Peyer's patch (tissue), 4 donors: Measurements from ENCODE around the gene NDUFA5. TPM values are rescaled to one million over a fixed set of nuclear protein-coding genes. Genes with fewer than 3 reads are reported as not detected.
"Not testable (repeated sequence)": the region's sequence is repeated elsewhere in the genome, so short reads cannot be mapped to it uniquely, and the experiment has no call there.

Source experiments
- DNase-seq, 3 donors: peaks; one replicate each; pipeline ENCODE4 v3.0.0-alpha.2; 2017 to 2019
- H3K27ac ChIP-seq, 4 donors: fragments of 200-600 bp; sonication (generic); one replicate each; pipeline ENCODE4 v1.5.1; 2016 to 2019
- H3K27me3 ChIP-seq, 2 donors: fragments of 200-600 bp; sonication (generic); one replicate each; pipeline ENCODE4 v1.5.1; 2019
- H3K36me3 ChIP-seq, 3 donors: fragments of 200-600 bp; sonication (generic); one replicate each; pipeline ENCODE4 v1.5.1; 2016 to 2019
- H3K4me1 ChIP-seq, 4 donors: fragments of 200-600 bp; sonication (generic); one replicate each; pipeline ENCODE4 v1.5.1; 2016 to 2019
- H3K4me3 ChIP-seq, 4 donors: fragments of 200-600 bp; sonication (generic); 1 replicate in 3 of 4; 2 replicates in 1 of 4; pipeline ENCODE4 v1.5.1; 2016 to 2019; ENCODE audit warnings: mild to moderate bottlenecking in 1 of 4
- H3K9me3 ChIP-seq, 4 donors: fragments of 200-600 bp; sonication (generic); one replicate each; pipeline ENCODE4 v1.5.1; 2016 to 2019; ENCODE audit warnings: mild to moderate bottlenecking in 1 of 4
- POLR2A ChIP-seq, 2 donors: fragments of 450-650 bp; IDR thresholded peaks; one replicate each; pipeline ENCODE4 v1.5.1; 2017; ENCODE audit warnings: antibody characterized with exemption in 2 of 2, mild to moderate bottlenecking in 2 of 2, moderate library complexity in 2 of 2
- total RNA-seq, 4 donors: library from RNA; depleted of rRNA; stranded (reverse); fragments of >200 nt; gene quantifications; one replicate each; pipeline ENCODE4 v1.1.0, GENCODE V29; 2016
- TF ChIP-seq, protein P1 (sequence below), 6 experiments: fragments of 450-650 bp in 4 of 6; fragments of 200-600 bp in 2 of 6; sonication (generic) in 1 of 6; IDR thresholded peaks; one replicate each; pipeline ENCODE4 v1.5.1; 2017 to 2019; ENCODE audit warnings: antibody characterized with exemption in 6 of 6, mild to moderate bottlenecking in 3 of 6, moderate library complexity in 1 of 6

Gene NDUFA5
- total RNA-seq, 4 donors from 2014 or later = 35.7 to 55.2 (median 45.4) TPM

DNA sequence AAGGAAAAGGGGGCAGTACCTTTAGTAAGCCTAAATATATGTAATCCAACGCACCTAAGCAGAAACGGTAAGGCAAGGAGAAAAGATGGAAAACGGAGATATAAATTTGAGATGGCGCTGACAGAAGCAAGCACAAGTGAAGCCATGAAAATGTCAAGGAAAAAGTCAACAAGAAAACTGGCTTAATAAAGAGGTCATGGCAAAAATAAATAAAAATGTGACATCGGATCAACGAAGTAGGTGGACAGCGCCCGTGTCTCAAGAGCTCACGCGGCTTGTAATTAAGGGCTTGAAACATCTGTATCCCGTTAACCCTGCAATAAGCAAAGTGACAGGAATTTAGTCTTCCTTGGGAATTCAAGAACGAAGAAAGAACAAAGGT lies 611 bp downstream of the NDUFA5 start:
- no peaks in the 10 kb centered on the region for H3K9me3 ChIP-seq
- peak overlapping the region; percentile 77 to 96 (median 89) for H3K4me3 ChIP-seq
- DNase-seq = no peak
- H3K27me3 ChIP-seq = no peaks in the 10 kb centered on the region
- peak overlapping the region; percentile 78 to 87 (median 82) for H3K27ac ChIP-seq
- H3K4me1 ChIP-seq = peaks cover 0 to 24% (median 7%) of the 10 kb centered on the region in 4 donors
- no peak for TF ChIP-seq POLR2A (IDR thresholded peaks at IDR 0.05)
- TF ChIP-seq, protein P1, sequence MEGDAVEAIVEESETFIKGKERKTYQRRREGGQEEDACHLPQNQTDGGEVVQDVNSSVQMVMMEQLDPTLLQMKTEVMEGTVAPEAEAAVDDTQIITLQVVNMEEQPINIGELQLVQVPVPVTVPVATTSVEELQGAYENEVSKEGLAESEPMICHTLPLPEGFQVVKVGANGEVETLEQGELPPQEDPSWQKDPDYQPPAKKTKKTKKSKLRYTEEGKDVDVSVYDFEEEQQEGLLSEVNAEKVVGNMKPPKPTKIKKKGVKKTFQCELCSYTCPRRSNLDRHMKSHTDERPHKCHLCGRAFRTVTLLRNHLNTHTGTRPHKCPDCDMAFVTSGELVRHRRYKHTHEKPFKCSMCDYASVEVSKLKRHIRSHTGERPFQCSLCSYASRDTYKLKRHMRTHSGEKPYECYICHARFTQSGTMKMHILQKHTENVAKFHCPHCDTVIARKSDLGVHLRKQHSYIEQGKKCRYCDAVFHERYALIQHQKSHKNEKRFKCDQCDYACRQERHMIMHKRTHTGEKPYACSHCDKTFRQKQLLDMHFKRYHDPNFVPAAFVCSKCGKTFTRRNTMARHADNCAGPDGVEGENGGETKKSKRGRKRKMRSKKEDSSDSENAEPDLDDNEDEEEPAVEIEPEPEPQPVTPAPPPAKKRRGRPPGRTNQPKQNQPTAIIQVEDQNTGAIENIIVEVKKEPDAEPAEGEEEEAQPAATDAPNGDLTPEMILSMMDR (IDR thresholded peaks at IDR 0.05) = no peak
- peaks cover 0 to 12% (median 0%) of the 10 kb centered on the region in 3 donors for H3K36me3 ChIP-seq

DNA sequence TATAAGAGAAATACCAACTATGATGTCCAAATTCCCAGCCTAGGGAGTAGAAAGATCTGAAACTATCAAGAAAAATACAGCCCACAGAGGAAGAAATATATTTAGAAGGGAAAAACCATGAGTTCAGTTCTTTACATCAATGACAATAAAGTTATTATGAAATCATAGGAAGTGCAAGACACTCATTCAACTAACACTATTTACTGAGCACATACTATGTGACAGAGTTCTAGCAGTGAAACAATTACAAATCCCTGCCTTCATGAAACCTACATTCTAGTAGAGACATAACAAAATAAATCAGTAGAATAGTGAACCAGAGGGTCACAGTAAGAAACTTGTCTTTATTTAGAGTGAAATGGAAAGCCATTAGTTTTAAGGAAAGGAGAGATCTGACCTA lies 2.1 kb downstream of the NDUFA5 start:
- H3K4me1 ChIP-seq = peaks cover 0 to 24% (median 7%) of the 10 kb centered on the region in 4 donors

DNA sequence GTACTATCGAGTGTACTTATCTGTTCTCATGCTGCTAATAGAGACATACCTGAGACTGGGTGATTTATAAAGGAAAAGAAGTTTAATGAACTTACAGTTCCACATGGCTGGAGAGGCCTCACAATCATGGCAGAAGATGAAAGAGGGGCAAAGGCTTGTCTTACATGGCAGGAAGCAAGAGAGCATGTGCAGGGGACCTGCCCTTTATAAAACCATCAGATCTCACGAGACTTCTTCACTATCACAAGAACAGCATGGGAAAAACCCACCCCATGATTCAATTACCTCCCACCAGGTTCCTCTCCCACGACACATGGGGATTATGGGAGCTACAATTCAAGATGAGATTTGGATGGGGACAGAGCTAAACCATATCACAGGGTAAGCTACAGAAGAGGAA lies 4.5 kb downstream of the NDUFA5 start:
- TF ChIP-seq, protein P1 (IDR thresholded peaks at IDR 0.05) = no peak
- no peak for TF ChIP-seq POLR2A (IDR thresholded peaks at IDR 0.05)
- Histone ChIP-seq H3K36me3 (peaks cover 0 to 30% (median 0%) of the 10 kb centered on the region in 3 donors), H3K9me3 (no peaks in the 10 kb centered on the region)

More for the DNA sequence above, 2.1 kb downstream of the NDUFA5 start:
- Histone ChIP-seq H3K27ac (no peak overlapping the region), H3K9me3 (no peaks in the 10 kb centered on the region), H3K36me3 (peaks cover 0 to 12% (median 0%) of the 10 kb centered on the region in 3 donors), H3K27me3 (no peaks in the 10 kb centered on the region), H3K4me3 (no peak overlapping the region)
- DNase-seq = no peak
- TF ChIP-seq POLR2A (IDR thresholded peaks at IDR 0.05) = no peak
- TF ChIP-seq, protein P1 (IDR thresholded peaks at IDR 0.05) = no peak

DNA sequence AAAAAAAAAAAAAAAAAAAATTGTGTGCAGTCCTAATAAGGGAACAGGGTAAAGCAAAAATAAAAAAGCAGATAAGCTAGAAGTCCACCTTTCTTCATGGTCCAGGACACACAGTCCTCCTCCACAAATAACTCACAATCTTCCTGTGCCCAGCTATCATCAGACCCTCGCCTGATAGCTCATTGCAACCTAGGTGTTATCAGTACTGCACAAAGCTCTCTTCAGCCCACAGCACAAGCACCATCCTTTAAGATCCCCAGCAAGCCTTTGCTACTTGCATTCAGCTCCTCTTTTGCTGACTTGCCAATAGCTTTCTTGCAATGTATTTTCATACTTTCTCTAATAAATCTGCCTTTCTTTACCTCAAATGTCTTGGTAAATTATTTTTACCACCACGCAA lies 5.0 kb downstream of the NDUFA5 start:
- H3K27ac ChIP-seq = no peak overlapping the region
- peaks cover 0 to 34% (median 0%) of the 10 kb centered on the region in 3 donors for H3K36me3 ChIP-seq
- no peaks in the 10 kb centered on the region for H3K27me3 ChIP-seq
- no peaks in the 10 kb centered on the region for H3K9me3 ChIP-seq
- H3K4me3 ChIP-seq = no peak overlapping the region
- no peak for DNase-seq
- no peak for TF ChIP-seq POLR2A (IDR thresholded peaks at IDR 0.05)
- TF ChIP-seq, protein P1 (IDR thresholded peaks at IDR 0.05) = no peak
- peaks cover 0 to 24% (median 7%) of the 10 kb centered on the region in 4 donors for H3K4me1 ChIP-seq

More for the DNA sequence above, 4.5 kb downstream of the NDUFA5 start:
- Histone ChIP-seq H3K27me3 (no peaks in the 10 kb centered on the region), H3K27ac (no peak overlapping the region), H3K4me1 (peaks cover 0 to 24% (median 7%) of the 10 kb centered on the region in 4 donors), H3K4me3 (no peak overlapping the region)
- DNase-seq = no peak

DNA sequence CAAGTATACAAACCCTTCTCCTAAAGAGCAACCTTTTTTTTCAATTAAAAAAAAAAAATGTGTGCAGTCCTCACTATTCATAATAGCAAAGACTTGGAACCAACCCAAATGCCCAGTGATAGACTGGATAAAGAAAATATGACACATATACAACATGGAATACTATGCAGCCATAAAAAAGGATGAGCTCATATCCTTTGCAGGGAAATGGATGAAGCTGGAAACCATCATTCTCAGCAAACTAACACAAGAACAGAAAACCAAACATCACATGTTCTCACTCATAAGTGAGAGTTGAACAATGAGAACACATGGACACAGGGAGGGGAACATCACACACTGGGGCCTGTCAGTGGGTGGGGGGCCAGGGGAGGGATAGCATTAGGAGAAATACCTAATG lies 5.5 kb downstream of the NDUFA5 start:
- not testable (repeated sequence) for H3K4me3 ChIP-seq, H3K27me3 ChIP-seq, DNase-seq, H3K9me3 ChIP-seq, H3K27ac ChIP-seq
- peaks cover 0 to 24% (median 7%) of the 10 kb centered on the region in 4 donors for H3K4me1 ChIP-seq
- peaks cover 0 to 34% (median 0%) of the 10 kb centered on the region in 3 donors for H3K36me3 ChIP-seq

DNA sequence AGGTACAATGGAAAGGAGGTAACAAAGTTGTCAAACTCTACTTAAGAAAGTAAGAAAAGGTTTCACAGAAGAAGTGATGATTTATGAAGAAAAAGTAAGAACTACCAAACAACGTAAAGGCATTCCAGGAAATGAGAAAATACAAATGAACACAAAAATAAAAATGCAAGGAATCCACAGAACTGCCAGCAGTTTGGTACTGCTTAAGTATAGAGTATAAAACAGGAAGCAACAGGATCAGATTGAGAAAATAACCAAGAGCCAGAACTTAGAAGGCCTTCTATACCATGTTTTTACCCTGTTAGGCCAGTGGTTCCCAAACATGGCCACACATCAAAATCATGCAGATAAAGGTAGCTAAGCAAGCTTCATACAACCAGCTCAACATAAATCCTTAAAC lies 9.2 kb downstream of the NDUFA5 start:
- H3K4me1 ChIP-seq = no peaks in the 10 kb centered on the region
- TF ChIP-seq, protein P1 (IDR thresholded peaks at IDR 0.05) = no peak
- TF ChIP-seq POLR2A (IDR thresholded peaks at IDR 0.05) = no peak
- H3K9me3 ChIP-seq = no peaks in the 10 kb centered on the region
- H3K4me3 ChIP-seq = no peak overlapping the region
- DNase-seq = no peak
- H3K27me3 ChIP-seq = no peaks in the 10 kb centered on the region
- H3K27ac ChIP-seq = no peak overlapping the region
- peaks cover 0 to 45% (median 0%) of the 10 kb centered on the region in 3 donors for H3K36me3 ChIP-seq
